ENCODE measurements around the gene SLC5A4.

Gene SLC5A4

DNA sequence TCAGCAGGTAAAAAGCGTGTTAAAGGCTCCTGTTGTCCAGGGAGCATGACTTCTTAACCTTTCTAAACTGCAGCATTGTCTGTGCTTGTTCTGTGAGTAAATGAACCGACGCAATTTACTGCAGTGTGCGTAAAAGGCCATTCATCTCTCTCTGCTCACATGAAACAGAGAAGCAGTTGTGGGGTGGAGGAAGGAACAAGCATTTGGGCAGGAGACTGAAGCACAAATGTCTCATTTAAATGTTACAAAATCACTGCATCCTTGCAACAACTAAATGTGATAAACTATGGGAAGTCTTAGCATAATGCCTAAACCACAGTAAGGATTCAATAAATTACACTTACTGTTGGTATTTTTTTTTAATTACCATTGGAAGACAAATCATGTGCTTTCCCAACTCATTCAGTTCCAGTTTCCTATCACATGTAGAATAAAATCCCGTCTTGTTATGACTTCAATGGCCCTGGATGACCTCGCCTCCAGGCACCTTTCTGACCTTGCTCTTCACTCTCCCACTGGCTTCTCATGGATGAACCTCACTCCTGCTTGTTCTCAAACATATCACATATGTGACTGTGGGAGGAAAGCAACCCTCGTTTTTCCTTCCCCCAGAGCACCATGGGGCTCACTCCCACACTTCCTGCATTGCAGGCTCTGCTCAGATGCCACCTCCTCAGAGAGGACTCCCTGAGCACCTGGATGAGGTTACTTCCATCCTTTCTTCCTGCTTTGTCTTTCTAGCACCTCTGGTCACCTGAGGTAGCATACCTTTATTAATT, 28.6 kb downstream of the SLC5A4 start:
- TF ChIP-seq ARNT (IDR thresholded peaks at IDR 0.05) (no peak), ELF4 (IDR thresholded peaks at IDR 0.05) (no peak), ZNF384 (IDR thresholded peaks at IDR 0.05) (no peak), NFRKB (IDR thresholded peaks at IDR 0.05) (no peak), BHLHE40 (IDR thresholded peaks at IDR 0.05; ENCODE audit: borderline replicate concordance) (no peak), TARDBP (IDR thresholded peaks at IDR 0.05) (no peak), L3MBTL2 (conservative IDR thresholded peaks at IDR 0.05) (no peak), FOXM1 (IDR thresholded peaks at IDR 0.05; ENCODE audit: borderline replicate concordance) (no peak)
- DNase-seq (ENCODE audit: extremely low spot score): no peak
- ChIA-PET CTCF (no interaction called here), POLR2A (no interaction called here)

DNA sequence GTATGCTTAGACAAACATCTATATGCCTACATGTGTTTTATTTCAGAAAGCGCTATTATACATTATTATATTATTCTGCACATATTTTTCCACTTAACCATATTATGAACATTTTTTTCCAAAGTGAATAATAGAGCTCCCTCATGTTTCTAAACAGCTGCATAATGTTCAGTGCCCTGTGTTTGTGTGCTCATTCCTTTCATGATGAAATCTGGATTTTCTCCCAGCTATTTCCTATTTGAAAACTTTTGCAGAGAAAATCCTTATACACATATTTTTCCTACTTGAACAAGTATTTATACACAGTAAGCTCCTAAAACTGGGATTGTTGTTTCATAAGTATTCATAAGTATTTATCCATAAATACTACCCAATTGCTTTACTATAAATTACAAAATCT, 32.2 kb downstream of the SLC5A4 start:
- no peak for DNase-seq (ENCODE audit: extremely low spot score)
- ChIA-PET POLR2A (no interaction called here), CTCF (interaction anchor here (0.7 to 2.0 kb wide), 3 partner anchors 11 to 43 kb away, joined by 3 to 8 read pairs (median 4); no protein-coding TSS in a partner anchor)
- TF ChIP-seq LEF1 (IDR thresholded peaks at IDR 0.05; ENCODE audit: borderline replicate concordance) (no peak), NFRKB (IDR thresholded peaks at IDR 0.05) (no peak), HDGF (IDR thresholded peaks at IDR 0.05; ENCODE audit: borderline replicate concordance) (no peak), FOXK2 (IDR thresholded peaks at IDR 0.05) (no peak), FOXM1 (IDR thresholded peaks at IDR 0.05; ENCODE audit: borderline replicate concordance) (no peak), SUZ12 (IDR thresholded peaks at IDR 0.05) (no peak), TARDBP (IDR thresholded peaks at IDR 0.05) (no peak), FOXA1 (IDR thresholded peaks at IDR 0.05) (no peak), SP1 (IDR thresholded peaks at IDR 0.05) (no peak), ELF4 (IDR thresholded peaks at IDR 0.05) (no peak), ZNF384 (IDR thresholded peaks at IDR 0.05) (no peak), L3MBTL2 (conservative IDR thresholded peaks at IDR 0.05) (no peak)
- TF ChIP-seq, protein P1, sequence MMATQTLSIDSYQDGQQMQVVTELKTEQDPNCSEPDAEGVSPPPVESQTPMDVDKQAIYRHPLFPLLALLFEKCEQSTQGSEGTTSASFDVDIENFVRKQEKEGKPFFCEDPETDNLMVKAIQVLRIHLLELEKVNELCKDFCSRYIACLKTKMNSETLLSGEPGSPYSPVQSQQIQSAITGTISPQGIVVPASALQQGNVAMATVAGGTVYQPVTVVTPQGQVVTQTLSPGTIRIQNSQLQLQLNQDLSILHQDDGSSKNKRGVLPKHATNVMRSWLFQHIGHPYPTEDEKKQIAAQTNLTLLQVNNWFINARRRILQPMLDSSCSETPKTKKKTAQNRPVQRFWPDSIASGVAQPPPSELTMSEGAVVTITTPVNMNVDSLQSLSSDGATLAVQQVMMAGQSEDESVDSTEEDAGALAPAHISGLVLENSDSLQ (IDR thresholded peaks at IDR 0.05): no peak

DNA sequence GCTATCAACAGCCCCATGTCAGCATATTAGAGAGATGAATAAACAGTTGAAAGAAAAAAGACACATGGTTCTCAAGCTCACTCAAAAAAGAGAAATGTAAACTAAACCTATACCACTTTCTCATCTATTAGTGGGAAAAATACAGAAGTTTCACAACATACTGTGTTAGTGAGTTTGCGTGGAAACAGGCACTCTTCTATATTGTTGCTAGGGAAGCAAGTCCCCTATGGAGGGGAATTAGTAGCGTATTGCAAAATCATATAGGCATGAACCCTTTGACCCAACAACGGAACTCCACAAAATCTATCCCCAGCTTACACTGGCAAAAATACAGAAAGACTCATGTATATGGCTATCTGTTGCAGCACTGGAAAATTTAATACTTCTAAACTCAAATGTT, 36.1 kb downstream of the SLC5A4 start:
- CTCF ChIA-PET: no interaction called here
- no peak for DNase-seq (ENCODE audit: extremely low spot score)
- no peak for TF ChIP-seq SUZ12 (IDR thresholded peaks at IDR 0.05)
- TF ChIP-seq LEF1 (IDR thresholded peaks at IDR 0.05; ENCODE audit: borderline replicate concordance): no peak
- TF ChIP-seq L3MBTL2 (conservative IDR thresholded peaks at IDR 0.05): no peak
- no peak for TF ChIP-seq SP1 (IDR thresholded peaks at IDR 0.05)
- TF ChIP-seq FOXA1 (IDR thresholded peaks at IDR 0.05): no peak
- TF ChIP-seq ARNT (IDR thresholded peaks at IDR 0.05): no peak
- no peak for TF ChIP-seq ELF4 (IDR thresholded peaks at IDR 0.05)
- no peak for TF ChIP-seq NFRKB (IDR thresholded peaks at IDR 0.05)
- TF ChIP-seq BHLHE40 (IDR thresholded peaks at IDR 0.05; ENCODE audit: borderline replicate concordance): no peak
- TF ChIP-seq CTBP1 (IDR thresholded peaks at IDR 0.05; ENCODE audit: borderline replicate concordance): no peak
- no peak for TF ChIP-seq HDGF (IDR thresholded peaks at IDR 0.05; ENCODE audit: borderline replicate concordance)
- TF ChIP-seq FOXK2 (IDR thresholded peaks at IDR 0.05): no peak
- no peak for TF ChIP-seq ZNF384 (IDR thresholded peaks at IDR 0.05)
- TF ChIP-seq, protein P1 (IDR thresholded peaks at IDR 0.05): no peak
- TF ChIP-seq FOXM1 (IDR thresholded peaks at IDR 0.05; ENCODE audit: borderline replicate concordance): no peak
- TF ChIP-seq TARDBP (IDR thresholded peaks at IDR 0.05): no peak
- POLR2A ChIA-PET: no interaction called here

DNA sequence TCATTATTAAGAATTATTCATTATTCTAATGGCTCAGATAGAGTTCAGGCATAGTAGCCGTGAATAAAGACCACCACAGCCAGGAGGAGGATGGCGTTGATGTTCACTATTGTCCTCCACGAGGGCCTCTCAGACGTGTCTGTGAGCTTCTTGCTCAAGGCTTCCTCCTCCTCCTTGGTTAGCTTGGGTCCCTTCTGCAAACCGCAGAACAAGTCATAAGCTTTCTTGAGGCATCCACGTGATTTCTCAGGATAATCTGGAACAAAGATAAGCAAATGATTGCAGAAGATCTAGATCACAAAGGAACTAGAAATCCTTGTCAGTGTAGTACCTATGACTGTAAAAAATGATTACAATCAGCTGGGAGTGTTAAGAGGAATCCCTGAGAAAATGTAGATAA, 36.7 kb downstream of the SLC5A4 start:
- TF ChIP-seq, protein P1 (IDR thresholded peaks at IDR 0.05): no peak
- TF ChIP-seq FOXA1 (IDR thresholded peaks at IDR 0.05) (no peak), FOXK2 (IDR thresholded peaks at IDR 0.05) (no peak), L3MBTL2 (conservative IDR thresholded peaks at IDR 0.05) (no peak), BHLHE40 (IDR thresholded peaks at IDR 0.05; ENCODE audit: borderline replicate concordance) (no peak), ARNT (IDR thresholded peaks at IDR 0.05) (no peak), TARDBP (IDR thresholded peaks at IDR 0.05) (no peak), SP1 (IDR thresholded peaks at IDR 0.05) (no peak), ZNF384 (IDR thresholded peaks at IDR 0.05) (no peak), SUZ12 (IDR thresholded peaks at IDR 0.05) (no peak), ELF4 (IDR thresholded peaks at IDR 0.05) (no peak), LEF1 (IDR thresholded peaks at IDR 0.05; ENCODE audit: borderline replicate concordance) (no peak), CTBP1 (IDR thresholded peaks at IDR 0.05; ENCODE audit: borderline replicate concordance) (no peak), NFRKB (IDR thresholded peaks at IDR 0.05) (no peak), FOXM1 (IDR thresholded peaks at IDR 0.05; ENCODE audit: borderline replicate concordance) (no peak)
- ChIA-PET CTCF (no interaction called here), POLR2A (no interaction called here)
- DNase-seq (ENCODE audit: extremely low spot score): no peak

DNA sequence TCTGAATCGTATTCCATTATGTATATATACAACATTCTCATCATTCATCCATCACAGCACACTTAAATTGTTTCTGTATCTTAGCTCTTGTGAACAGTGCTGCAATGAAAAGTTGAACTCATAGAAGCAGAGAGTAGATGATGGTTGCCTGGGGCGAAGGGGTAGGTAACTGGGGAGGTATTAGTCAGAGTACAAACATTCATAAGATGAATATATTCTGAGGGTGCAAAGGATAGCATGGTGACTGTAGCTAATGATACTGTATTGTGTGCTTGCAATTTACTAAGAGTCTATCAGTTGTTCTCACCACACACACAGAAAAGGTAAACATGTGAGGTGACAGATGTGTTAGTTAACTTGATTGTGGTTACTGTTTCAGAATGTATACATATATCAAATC, 37.7 kb downstream of the SLC5A4 start:
- ChIA-PET POLR2A (no interaction called here), CTCF (interaction anchor here (0.6 kb wide), 1 partner anchor 114 kb away, joined by 3 read pairs; no protein-coding TSS in a partner anchor)
- DNase-seq (ENCODE audit: extremely low spot score): no peak
- TF ChIP-seq FOXA1 (IDR thresholded peaks at IDR 0.05): no peak
- no peak for TF ChIP-seq FOXM1 (IDR thresholded peaks at IDR 0.05; ENCODE audit: borderline replicate concordance)
- TF ChIP-seq SUZ12 (IDR thresholded peaks at IDR 0.05): no peak
- TF ChIP-seq TARDBP (IDR thresholded peaks at IDR 0.05): no peak
- no peak for TF ChIP-seq NFRKB (IDR thresholded peaks at IDR 0.05)
- no peak for TF ChIP-seq ZNF384 (IDR thresholded peaks at IDR 0.05)
- TF ChIP-seq LEF1 (IDR thresholded peaks at IDR 0.05; ENCODE audit: borderline replicate concordance): no peak
- no peak for TF ChIP-seq SP1 (IDR thresholded peaks at IDR 0.05)
- TF ChIP-seq CTBP1 (IDR thresholded peaks at IDR 0.05; ENCODE audit: borderline replicate concordance): no peak
- TF ChIP-seq, protein P1 (IDR thresholded peaks at IDR 0.05): no peak
- no peak for TF ChIP-seq BHLHE40 (IDR thresholded peaks at IDR 0.05; ENCODE audit: borderline replicate concordance)
